Measurements from ENCODE around the gene INO80B. TPM values are rescaled to one million over a fixed set of nuclear protein-coding genes. Genes with fewer than 3 reads are reported as not detected.

INO80B gene
- total and polyA plus RNA-seq, 2 donors (not counting 1 experiment from before 2014, with no cell fraction given): 30.4 to 78.6 TPM

DNA sequence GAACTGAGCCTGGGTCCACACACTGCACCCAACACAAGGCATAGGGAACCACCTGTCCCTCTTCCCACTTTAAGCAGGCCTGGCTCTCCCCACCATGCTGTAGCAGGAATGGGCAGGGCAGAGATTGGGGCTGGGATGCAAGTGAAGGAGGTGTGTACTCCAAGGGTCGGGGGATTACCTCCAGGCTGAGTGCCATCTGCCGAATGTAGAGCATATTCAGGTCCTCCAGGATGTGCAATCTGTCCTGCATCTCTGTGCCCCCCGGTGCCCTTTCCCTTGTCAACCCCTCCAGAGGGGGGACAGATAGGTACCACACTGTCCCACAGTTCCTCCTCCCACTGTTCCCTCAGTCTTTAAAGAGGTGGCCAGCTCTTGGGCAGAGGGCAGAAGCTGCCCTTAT is 15.5 kb upstream of the INO80B start:
- ChIA-PET CTCF (interaction anchor here (0.9 to 1.3 kb wide), 3 partner anchors 14 to 48 kb away, joined by 3 read pairs; no protein-coding TSS in a partner anchor), POLR2A (interaction anchor here (1.4 kb wide), 1 partner anchor 19 kb away, joined by 7 read pairs; the partner anchor contains the start of gene WBP1)
- Histone ChIP-seq H3K27ac (ENCODE audit: low read length in 2 of 2) (no peak overlapping the region), H3K9ac (ENCODE audit: low read length) (no peak overlapping the region), H3K79me2 (ENCODE audit: control insufficient read depth, insufficient read depth, low read length) (no peaks in the 10 kb centered on the region), H3K4me2 (replicated peaks; ENCODE audit: low read depth, low read length, poor library complexity, severe bottlenecking) (peak overlapping the region; percentile 95), H4K20me1 (ENCODE audit: control insufficient read depth, insufficient read depth, low read length, poor library complexity, severe bottlenecking) (no peaks in the 10 kb centered on the region), H2AFZ (ENCODE audit: insufficient read depth, low read depth, low read length, poor library complexity, severe bottlenecking) (peak overlapping the region; percentile 72), H3K36me3 (replicated peaks in 1 of 2; ENCODE audit: control extremely low read depth in 1 of 2, control insufficient read depth in 1 of 2, extremely low read depth in 1 of 2, insufficient read depth in 2 of 2, low read length in 1 of 2) (no peaks in the 10 kb centered on the region), H3K27me3 (replicated peaks in 1 of 4; ENCODE audit: control extremely low read depth in 1 of 4, control insufficient read depth in 3 of 4, insufficient read depth in 4 of 4, low read length in 3 of 4) (peaks cover 0 to 39% (median 12%) of the 10 kb centered on the region in 4 experiments), H3K9me3 (ENCODE audit: control extremely low read depth in 1 of 3, control insufficient read depth in 2 of 3, insufficient read depth in 1 of 3, low read length in 2 of 3) (peaks cover 0 to 9% (median 0%) of the 10 kb centered on the region in 3 donors), H3K4me1 (ENCODE audit: control insufficient read depth in 2 of 2, insufficient read depth in 2 of 2, low read length in 2 of 2) (peaks cover 36 to 46% of the 10 kb centered on the region in 2 donors), H3K4me3 (ENCODE audit: control extremely low read depth in 1 of 5, extremely low read depth in 1 of 5, insufficient read depth in 1 of 5, low read depth in 2 of 5, low read length in 4 of 5) (peak overlapping the region in 2 of 5 experiments; percentile 33 to 55)
- Mint-ChIP-seq H3K9me3 (ENCODE audit: insufficient read depth) (no peaks in the 10 kb centered on the region), H3K27ac (no peak overlapping the region), H3K4me1 (peaks cover 48% of the 10 kb centered on the region), H3K4me3 (peak overlapping the region; percentile 83), H3K27me3 (peaks cover 14% of the 10 kb centered on the region)
- intact Hi-C loops (cut with micrococcal nuclease): no loop called here
- 44% methylated on average over 3 of the region's 3 CpGs for WGBS (ENCODE audit: insufficient coverage)
- TF ChIP-seq, protein P1, sequence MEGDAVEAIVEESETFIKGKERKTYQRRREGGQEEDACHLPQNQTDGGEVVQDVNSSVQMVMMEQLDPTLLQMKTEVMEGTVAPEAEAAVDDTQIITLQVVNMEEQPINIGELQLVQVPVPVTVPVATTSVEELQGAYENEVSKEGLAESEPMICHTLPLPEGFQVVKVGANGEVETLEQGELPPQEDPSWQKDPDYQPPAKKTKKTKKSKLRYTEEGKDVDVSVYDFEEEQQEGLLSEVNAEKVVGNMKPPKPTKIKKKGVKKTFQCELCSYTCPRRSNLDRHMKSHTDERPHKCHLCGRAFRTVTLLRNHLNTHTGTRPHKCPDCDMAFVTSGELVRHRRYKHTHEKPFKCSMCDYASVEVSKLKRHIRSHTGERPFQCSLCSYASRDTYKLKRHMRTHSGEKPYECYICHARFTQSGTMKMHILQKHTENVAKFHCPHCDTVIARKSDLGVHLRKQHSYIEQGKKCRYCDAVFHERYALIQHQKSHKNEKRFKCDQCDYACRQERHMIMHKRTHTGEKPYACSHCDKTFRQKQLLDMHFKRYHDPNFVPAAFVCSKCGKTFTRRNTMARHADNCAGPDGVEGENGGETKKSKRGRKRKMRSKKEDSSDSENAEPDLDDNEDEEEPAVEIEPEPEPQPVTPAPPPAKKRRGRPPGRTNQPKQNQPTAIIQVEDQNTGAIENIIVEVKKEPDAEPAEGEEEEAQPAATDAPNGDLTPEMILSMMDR (IDR thresholded peaks at IDR 0.05): no peak
- TF ChIP-seq EZH2 (IDR thresholded peaks at IDR 0.05; ENCODE audit: borderline replicate concordance, insufficient read depth, low read depth, low read length, poor library complexity, severe bottlenecking): no peak
- ATAC-seq (ENCODE audit: low read depth) (no peak), DNase-seq (no peak)

GRCh38 chr2:74439803-74440377 is 15.0 kb upstream of the INO80B start:
- Histone ChIP-seq H3K36me3 (replicated peaks in 1 of 2; ENCODE audit: control extremely low read depth in 1 of 2, control insufficient read depth in 1 of 2, extremely low read depth in 1 of 2, insufficient read depth in 2 of 2, low read length in 1 of 2) (no peaks in the 10 kb centered on the region), H3K79me2 (ENCODE audit: control insufficient read depth, insufficient read depth, low read length) (no peaks in the 10 kb centered on the region), H4K20me1 (ENCODE audit: control insufficient read depth, insufficient read depth, low read length, poor library complexity, severe bottlenecking) (no peaks in the 10 kb centered on the region), H3K27ac (ENCODE audit: low read length in 2 of 2) (no peak overlapping the region), H3K27me3 (replicated peaks in 1 of 4; ENCODE audit: control extremely low read depth in 1 of 4, control insufficient read depth in 3 of 4, insufficient read depth in 4 of 4, low read length in 3 of 4) (peaks cover 0 to 43% (median 13%) of the 10 kb centered on the region in 4 experiments), H3K4me2 (replicated peaks; ENCODE audit: low read depth, low read length, poor library complexity, severe bottlenecking) (peak overlapping the region; percentile 95), H3K9ac (ENCODE audit: low read length) (peak overlapping the region; percentile 60), H3K4me1 (ENCODE audit: control insufficient read depth in 2 of 2, insufficient read depth in 2 of 2, low read length in 2 of 2) (peaks cover 36 to 46% of the 10 kb centered on the region in 2 donors), H2AFZ (ENCODE audit: insufficient read depth, low read depth, low read length, poor library complexity, severe bottlenecking) (peak overlapping the region; percentile 72), H3K9me3 (ENCODE audit: control extremely low read depth in 1 of 3, control insufficient read depth in 2 of 3, insufficient read depth in 1 of 3, low read length in 2 of 3) (peaks cover 0 to 9% (median 0%) of the 10 kb centered on the region in 3 donors), H3K4me3 (ENCODE audit: control extremely low read depth in 1 of 5, extremely low read depth in 1 of 5, insufficient read depth in 1 of 5, low read depth in 2 of 5, low read length in 4 of 5) (peak overlapping the region; percentile 14 to 55 (median 49))
- Mint-ChIP-seq H3K27ac (peak overlapping the region; percentile 67), H3K4me1 (peaks cover 48% of the 10 kb centered on the region), H3K27me3 (peaks cover 16% of the 10 kb centered on the region), H3K9me3 (ENCODE audit: insufficient read depth) (no peaks in the 10 kb centered on the region), H3K4me3 (peak overlapping the region; percentile 83)
- intact Hi-C loops (cut with micrococcal nuclease): loop anchor here (1.0 kb wide), 2 partner anchors 14 to 19 kb away; partner anchors contain the start of genes C2orf81 and WDR54
- ChIA-PET CTCF (interaction anchor here (0.7 to 1.3 kb wide), 8 partner anchors 13 to 92 kb away, joined by 3 to 7 read pairs (median 3); no protein-coding TSS in a partner anchor), POLR2A (interaction anchor here (0.5 to 1.4 kb wide), 4 partner anchors 15 to 258 kb away, joined by 3 to 7 read pairs (median 4); partner anchors contain the start of genes C2orf81, INO80B, WBP1 and WDR54)
- WGBS (ENCODE audit: insufficient coverage): 33% methylated on average over 13 of the region's 14 CpGs
- no peak for ATAC-seq (ENCODE audit: low read depth)
- DNase-seq: no peak
- TF ChIP-seq, protein P1 (IDR thresholded peaks at IDR 0.05): no peak
- no peak for TF ChIP-seq EZH2 (IDR thresholded peaks at IDR 0.05; ENCODE audit: borderline replicate concordance, insufficient read depth, low read depth, low read length, poor library complexity, severe bottlenecking)

Data from B cell (primary cell).